Effector memory CD8-positive, alpha-beta T cell (primary cell): Measurements from ENCODE around the gene INTS14.
A peak's percentile ranks its signal among the peaks of the same experiment; 100 is the strongest.
"Not testable (repeated sequence)": the region's sequence is repeated elsewhere in the genome, so short reads cannot be mapped to it uniquely, and the experiment has no call there.

ENCODE experiments used
- ATAC-seq: fragments of 150-1000 bp; cut with Tn5 transposase; replicated peaks from 2 replicates; pipeline ENCODE4 v1.10.0; 2021; ENCODE audit warnings: mild to moderate bottlenecking, moderate library complexity
- DNase-seq, 3 experiments: peaks; one replicate each; pipeline ENCODE4 v3.0.0; 2021
- H3K27ac Mint-ChIP-seq, 2 donors: one replicate each; pipeline ENCODE4 v1.8.0; 2022; ENCODE audit warnings: mild to moderate bottlenecking in 2 of 2, mixed read lengths in 2 of 2, moderate library complexity in 2 of 2
- H3K27me3 Mint-ChIP-seq, 2 donors: one replicate each; pipeline ENCODE4 v1.8.0; 2022; ENCODE audit warnings: mixed read lengths in 2 of 2
- H3K36me3 Mint-ChIP-seq: one replicate; pipeline ENCODE4 v1.8.0; 2022; ENCODE audit warnings: mild to moderate bottlenecking, moderate library complexity, mixed read lengths; ENCODE audit not compliant: insufficient read depth
- H3K4me1 Mint-ChIP-seq, 2 donors: one replicate each; pipeline ENCODE4 v1.8.0; 2022; ENCODE audit warnings: low read depth in 2 of 2, mixed read lengths in 2 of 2
- H3K4me3 Mint-ChIP-seq, 2 donors: one replicate each; pipeline ENCODE4 v1.8.0; 2022; ENCODE audit warnings: mild to moderate bottlenecking in 2 of 2, mixed read lengths in 2 of 2, moderate library complexity in 2 of 2
- H3K9me3 Mint-ChIP-seq, 2 donors: one replicate each; pipeline ENCODE4 v1.8.0; 2022; ENCODE audit warnings: mixed read lengths in 2 of 2

The INTS14 gene

DNA sequence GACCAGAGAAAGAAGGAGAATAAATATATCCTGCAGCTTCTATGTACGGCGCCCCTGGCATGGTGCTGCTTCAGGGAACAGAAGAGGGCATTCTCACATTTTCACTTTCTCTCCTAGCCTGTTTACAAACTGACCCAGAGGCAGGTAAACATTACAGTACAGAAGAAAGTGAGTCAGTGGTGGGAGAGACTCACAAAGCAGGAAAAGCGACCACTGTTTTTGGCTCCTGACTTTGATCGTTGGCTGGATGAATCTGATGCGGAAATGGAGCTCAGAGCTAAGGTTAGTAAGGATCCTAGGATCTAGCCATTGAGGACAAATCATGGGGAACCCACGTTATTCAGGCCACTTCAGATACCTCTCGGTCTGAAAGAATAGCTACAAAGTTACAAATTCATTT is 54.3 kb downstream of the INTS14 start:
- peaks cover 41% of the 10 kb centered on the region for H3K36me3 Mint-ChIP-seq

DNA sequence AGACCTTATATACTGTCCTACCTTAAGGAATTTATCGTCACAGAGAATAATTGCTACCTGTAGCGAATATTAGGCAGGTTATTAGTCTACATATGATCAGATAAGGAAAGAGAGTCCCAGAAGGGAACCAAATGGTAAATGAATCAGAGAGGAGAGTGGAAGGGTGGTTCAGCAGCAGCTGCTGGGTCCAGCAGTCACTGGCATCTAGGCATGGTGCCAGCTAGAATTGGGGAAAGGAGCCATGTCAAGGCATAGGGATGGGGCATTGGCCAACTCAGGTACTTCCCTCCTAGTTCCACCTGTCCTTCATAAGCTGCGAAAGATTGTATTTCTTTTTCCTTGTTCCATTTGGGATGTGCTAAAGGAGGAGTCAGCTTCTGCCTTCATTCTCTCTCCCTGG is 57.2 kb downstream of the INTS14 start:
- Mint-ChIP-seq H3K36me3 (peaks cover 32% of the 10 kb centered on the region), H3K9me3 (no peaks in the 10 kb centered on the region), H3K27ac (peak overlapping the region in 1 of 2 donors; percentile 4), H3K4me1 (peaks cover 2 to 15% of the 10 kb centered on the region in 2 donors), H3K27me3 (no peaks in the 10 kb centered on the region), H3K4me3 (no peak overlapping the region)
- DNase-seq (no peak), ATAC-seq (no peak)

More for the DNA sequence above, 54.3 kb downstream of the INTS14 start:
- Mint-ChIP-seq H3K9me3 (no peaks in the 10 kb centered on the region), H3K4me1 (no peaks in the 10 kb centered on the region), H3K4me3 (no peak overlapping the region), H3K27ac (peak overlapping the region in 1 of 2 donors; percentile 80), H3K27me3 (no peaks in the 10 kb centered on the region)
- DNase-seq: no peak
- no peak for ATAC-seq

DNA sequence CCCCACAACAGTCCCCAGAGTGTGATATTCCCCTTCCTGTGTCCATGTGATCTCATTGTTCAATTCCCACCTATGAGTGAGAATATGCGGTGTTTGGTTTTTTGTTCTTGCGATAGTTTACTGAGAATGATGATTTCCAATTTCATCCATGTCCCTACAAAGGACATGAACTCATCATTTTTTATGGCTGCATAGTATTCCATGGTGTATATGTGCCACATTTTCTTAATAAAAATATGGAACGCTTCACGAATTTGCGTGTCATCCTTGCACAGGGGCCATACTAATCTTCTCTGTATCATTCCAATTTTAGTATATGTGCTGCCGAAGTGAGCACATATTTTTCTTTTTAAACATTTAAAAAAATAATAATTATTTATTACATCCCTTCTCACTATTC is 58.1 kb downstream of the INTS14 start:
- ATAC-seq, DNase-seq, H3K27me3 Mint-ChIP-seq, H3K4me3 Mint-ChIP-seq, H3K27ac Mint-ChIP-seq, H3K9me3 Mint-ChIP-seq: not testable (repeated sequence)
- H3K4me1 Mint-ChIP-seq: peaks cover 2 to 18% of the 10 kb centered on the region in 2 donors
- peaks cover 26% of the 10 kb centered on the region for H3K36me3 Mint-ChIP-seq

DNA sequence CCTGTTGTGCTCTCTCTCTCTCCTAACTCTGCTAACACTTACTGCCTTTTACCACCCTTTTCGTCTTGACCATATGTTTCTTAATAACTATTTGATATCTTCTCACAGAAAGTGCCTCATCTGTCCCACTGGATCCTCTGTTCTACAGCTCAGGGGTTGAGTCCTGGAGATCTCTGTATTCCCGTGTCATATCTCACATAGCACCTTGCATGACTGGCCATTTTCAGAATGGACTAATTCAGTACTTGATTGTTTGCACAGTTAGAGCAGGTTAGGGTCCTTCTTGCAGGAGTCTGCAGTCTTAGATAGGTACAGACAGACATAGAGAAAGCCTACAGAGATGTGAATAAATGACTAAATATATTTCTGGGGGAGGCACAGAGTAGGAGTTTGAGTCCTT is 59.7 kb downstream of the INTS14 start:
- DNase-seq: no peak
- peaks cover 16% of the 10 kb centered on the region for H3K36me3 Mint-ChIP-seq
- no peaks in the 10 kb centered on the region for H3K9me3 Mint-ChIP-seq
- no peak for ATAC-seq
- H3K27ac Mint-ChIP-seq: peak overlapping the region in 1 of 2 donors; percentile 75
- no peak overlapping the region for H3K4me3 Mint-ChIP-seq
- H3K4me1 Mint-ChIP-seq: peaks cover 2 to 21% of the 10 kb centered on the region in 2 donors
- no peaks in the 10 kb centered on the region for H3K27me3 Mint-ChIP-seq

DNA sequence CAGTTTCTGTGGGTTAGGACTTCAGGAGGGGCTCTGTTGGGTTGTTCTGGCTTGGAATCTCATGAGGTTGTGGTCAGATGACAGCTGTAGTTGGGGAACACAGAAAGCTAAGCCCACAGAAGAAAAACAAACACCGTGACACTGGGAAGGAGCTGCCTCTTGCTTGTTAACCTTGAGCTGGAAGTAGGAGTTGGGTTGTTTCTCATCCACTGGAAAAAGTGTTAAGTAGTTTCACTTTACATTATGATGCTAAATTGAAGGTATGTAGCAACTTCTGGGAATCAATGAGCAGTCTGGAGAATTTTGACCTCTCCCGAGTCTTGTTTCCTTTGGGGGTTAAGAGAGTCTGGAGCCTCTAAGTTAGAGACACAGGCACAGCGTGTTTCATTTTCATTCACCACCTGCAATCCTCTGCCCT is 60.2 kb downstream of the INTS14 start:
- ATAC-seq (no peak), DNase-seq (no peak)
- Mint-ChIP-seq H3K9me3 (no peaks in the 10 kb centered on the region), H3K4me1 (peaks cover 2 to 24% of the 10 kb centered on the region in 2 donors), H3K27ac (peak overlapping the region in 1 of 2 donors; percentile 75), H3K4me3 (no peak overlapping the region), H3K36me3 (peaks cover 14% of the 10 kb centered on the region), H3K27me3 (no peaks in the 10 kb centered on the region)

DNA sequence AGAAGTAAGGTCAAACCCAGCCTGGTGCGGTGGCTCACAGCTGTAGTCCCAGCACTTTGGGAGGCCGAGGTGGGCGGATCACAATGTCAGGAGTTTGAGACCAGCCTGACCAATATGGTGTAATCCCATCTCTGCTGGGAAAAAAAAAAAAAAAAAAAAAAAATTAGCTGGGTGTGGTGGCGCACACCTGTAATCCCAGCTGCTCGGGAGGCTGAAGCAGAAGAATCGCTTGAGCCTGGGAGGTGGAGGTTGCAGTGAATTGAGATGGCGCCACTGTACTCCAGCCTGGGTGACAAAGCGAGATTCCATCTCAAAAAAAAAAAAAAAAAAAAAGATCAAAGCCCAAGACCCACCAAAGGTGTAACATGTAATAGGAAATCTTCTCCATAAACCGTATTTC is 61.6 kb downstream of the INTS14 start:
- not testable (repeated sequence) for H3K4me3 Mint-ChIP-seq, H3K36me3 Mint-ChIP-seq, ATAC-seq, DNase-seq, H3K9me3 Mint-ChIP-seq, H3K27me3 Mint-ChIP-seq
- H3K4me1 Mint-ChIP-seq: peaks cover 2 to 24% of the 10 kb centered on the region in 2 donors
- peak overlapping the region in 1 of 2 donors; percentile 44 for H3K27ac Mint-ChIP-seq

DNA sequence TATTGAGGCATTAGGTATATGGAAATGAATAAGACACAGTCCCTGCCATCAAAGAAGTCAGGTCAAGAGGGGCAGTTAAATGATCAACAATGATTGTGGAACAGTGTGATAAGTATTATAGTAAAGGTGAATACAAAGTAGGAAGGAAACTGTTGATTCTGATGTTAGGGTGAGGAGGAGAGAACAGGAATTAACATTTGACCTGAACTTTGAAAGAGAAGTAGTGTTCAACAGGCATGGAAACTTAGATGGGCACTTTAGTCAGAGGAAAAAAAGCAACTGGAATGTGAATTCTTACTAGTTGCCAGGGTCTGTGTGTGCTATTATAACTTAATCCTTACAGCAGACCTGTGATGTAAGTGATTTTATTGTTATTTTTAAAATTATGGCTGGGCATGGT is 63.1 kb downstream of the INTS14 start:
- no peaks in the 10 kb centered on the region for H3K9me3 Mint-ChIP-seq
- H3K4me1 Mint-ChIP-seq: peaks cover 2 to 27% of the 10 kb centered on the region in 2 donors
- DNase-seq (no peak), ATAC-seq (no peak)
- no peaks in the 10 kb centered on the region for H3K27me3 Mint-ChIP-seq
- no peaks in the 10 kb centered on the region for H3K36me3 Mint-ChIP-seq
- no peak overlapping the region for H3K4me3 Mint-ChIP-seq
- no peak overlapping the region for H3K27ac Mint-ChIP-seq

DNA sequence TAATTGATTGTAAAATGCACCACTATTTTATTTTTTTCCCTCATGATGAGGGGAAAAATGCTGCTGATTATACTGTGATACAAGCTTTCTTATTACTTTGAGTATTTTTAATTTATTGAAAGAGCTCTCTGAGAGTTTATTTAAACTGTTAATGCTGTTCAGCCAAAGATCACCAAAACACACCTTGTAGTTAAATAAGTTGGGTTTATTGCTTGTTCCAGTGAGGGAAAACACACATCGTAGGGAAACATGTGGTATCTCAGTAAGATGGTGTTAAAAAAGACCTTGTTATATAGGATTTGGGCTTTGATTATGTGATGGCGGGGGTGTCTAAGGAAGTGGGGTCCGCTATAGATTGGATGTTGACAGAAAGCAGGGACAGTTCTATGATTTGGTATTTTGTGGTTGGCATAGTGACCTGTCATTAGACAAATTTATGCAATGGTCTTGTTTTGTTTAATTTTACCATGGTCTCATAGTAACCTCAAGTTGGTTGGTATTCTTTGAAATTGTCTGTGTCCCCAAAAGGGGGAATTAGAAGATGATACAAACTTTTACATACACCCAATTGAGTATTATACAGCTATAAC is 69.6 kb downstream of the INTS14 start:
- Mint-ChIP-seq H3K27me3 (no peaks in the 10 kb centered on the region), H3K36me3 (no peaks in the 10 kb centered on the region), H3K9me3 (no peaks in the 10 kb centered on the region), H3K4me3 (no peak overlapping the region), H3K27ac (no peak overlapping the region), H3K4me1 (peaks cover 5 to 20% of the 10 kb centered on the region in 2 donors)
- no peak for DNase-seq
- no peak for ATAC-seq

DNA sequence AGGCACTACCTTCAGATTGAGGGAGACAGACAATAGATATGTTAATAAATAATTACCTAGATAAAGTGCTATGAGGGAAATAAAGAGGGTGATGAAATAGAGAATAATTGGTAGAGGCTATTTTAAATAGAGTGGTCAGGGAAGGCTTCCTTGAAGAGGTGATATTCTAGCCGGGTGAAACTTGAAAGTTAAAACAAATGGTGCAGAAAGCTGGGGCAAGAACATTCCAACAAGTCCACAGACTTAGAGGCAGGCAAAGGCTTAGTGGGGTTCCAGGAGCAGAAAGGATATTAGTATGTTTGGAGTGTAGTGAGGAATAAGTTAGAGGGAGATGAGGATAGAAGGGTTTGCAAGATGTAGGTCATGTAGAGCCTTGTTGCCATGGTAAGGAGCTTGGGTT is 70.6 kb downstream of the INTS14 start:
- no peak for ATAC-seq

DNA sequence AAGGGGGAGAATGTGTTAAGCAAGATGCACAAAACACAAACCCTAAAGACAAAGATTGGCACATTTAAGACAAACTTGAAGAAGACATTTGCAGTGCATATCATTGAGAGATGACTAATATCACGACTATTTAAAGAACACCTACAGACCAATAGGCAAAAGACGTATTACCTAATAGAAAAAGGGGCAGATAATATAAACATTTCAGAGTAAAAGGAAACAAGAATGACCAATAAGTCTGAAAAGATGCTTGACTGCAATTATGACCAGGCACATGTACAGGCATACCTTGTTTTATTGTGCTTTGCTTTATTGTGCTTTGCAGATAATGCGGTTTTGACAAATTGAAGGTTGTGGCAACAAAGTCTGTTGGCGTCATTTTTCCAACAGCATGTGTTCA is 75.7 kb downstream of the INTS14 start:
- no peaks in the 10 kb centered on the region for H3K36me3 Mint-ChIP-seq
- DNase-seq (no peak), ATAC-seq (no peak)
- H3K4me3 Mint-ChIP-seq: no peak overlapping the region
- no peaks in the 10 kb centered on the region for H3K27me3 Mint-ChIP-seq
- H3K9me3 Mint-ChIP-seq: no peaks in the 10 kb centered on the region
- peaks cover 12 to 32% of the 10 kb centered on the region in 2 donors for H3K4me1 Mint-ChIP-seq
- H3K27ac Mint-ChIP-seq: no peak overlapping the region

More for the DNA sequence above, 70.6 kb downstream of the INTS14 start:
- no peaks in the 10 kb centered on the region for H3K9me3 Mint-ChIP-seq
- no peak overlapping the region for H3K27ac Mint-ChIP-seq
- H3K36me3 Mint-ChIP-seq: no peaks in the 10 kb centered on the region
- H3K4me1 Mint-ChIP-seq: peaks cover 5 to 21% of the 10 kb centered on the region in 2 donors
- H3K27me3 Mint-ChIP-seq: no peaks in the 10 kb centered on the region
- DNase-seq: no peak
- H3K4me3 Mint-ChIP-seq: no peak overlapping the region

DNA sequence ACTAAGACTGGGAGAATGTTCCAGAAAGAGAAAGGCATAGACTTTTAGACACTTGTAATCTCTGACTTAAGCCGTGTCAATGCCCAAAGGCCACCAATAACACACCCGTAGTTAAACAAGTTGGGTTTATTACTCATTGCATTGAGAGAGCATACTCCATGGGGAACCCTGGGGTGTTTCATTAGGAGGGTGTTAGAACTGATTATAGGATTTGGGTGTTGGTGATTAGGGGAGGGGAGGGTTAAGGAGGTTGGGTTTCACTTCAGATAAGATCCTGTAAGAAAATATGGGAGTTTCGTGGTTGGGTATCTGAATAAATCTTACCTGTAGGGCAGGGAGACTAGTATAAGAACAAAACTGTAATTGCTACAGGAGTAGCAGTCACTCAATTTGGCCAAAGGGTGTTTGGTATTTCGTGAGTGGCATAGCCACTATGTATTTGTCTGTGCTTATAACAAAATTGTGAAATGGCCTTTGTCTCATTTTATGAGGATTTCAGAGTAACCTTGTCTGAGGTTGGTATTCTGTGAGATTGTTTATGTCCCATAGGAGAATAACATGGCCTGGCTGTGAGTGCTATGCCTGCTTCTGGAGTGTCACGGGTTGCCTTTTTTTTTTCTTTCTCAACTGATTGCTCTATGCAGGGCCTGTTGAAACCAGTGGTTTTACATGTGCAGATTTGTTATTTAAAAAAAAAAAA is 77.7 kb downstream of the INTS14 start:
- H3K27me3 Mint-ChIP-seq: no peaks in the 10 kb centered on the region

DNA sequence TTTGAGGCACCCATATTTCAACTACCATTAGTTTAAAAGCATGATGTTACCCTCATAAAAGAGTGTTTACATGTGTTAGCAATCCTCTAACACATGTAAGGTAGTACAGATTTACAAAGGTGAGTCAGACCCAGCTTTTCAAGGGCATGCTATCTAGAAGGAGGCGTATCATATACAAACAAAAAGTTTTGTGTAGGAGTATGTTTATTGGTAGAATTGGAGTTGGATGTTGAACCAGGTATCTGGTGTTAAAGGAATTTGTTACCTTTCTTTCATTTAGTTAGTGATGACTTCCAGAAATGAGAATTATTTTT is 78.2 kb downstream of the INTS14 start:
- Mint-ChIP-seq H3K4me1 (peaks cover 17 to 33% of the 10 kb centered on the region in 2 donors), H3K27ac (no peak overlapping the region), H3K9me3 (no peaks in the 10 kb centered on the region), H3K27me3 (no peaks in the 10 kb centered on the region), H3K36me3 (peaks cover 8% of the 10 kb centered on the region), H3K4me3 (peak overlapping the region in 1 of 2 donors; percentile 78)
- DNase-seq: no peak
- no peak for ATAC-seq

More for the DNA sequence above, 77.7 kb downstream of the INTS14 start:
- Mint-ChIP-seq H3K36me3 (peaks cover 8% of the 10 kb centered on the region), H3K27ac (no peak overlapping the region), H3K9me3 (no peaks in the 10 kb centered on the region), H3K4me3 (no peak overlapping the region), H3K4me1 (peaks cover 17 to 36% of the 10 kb centered on the region in 2 donors)
- ATAC-seq (no peak), DNase-seq (no peak)

DNA sequence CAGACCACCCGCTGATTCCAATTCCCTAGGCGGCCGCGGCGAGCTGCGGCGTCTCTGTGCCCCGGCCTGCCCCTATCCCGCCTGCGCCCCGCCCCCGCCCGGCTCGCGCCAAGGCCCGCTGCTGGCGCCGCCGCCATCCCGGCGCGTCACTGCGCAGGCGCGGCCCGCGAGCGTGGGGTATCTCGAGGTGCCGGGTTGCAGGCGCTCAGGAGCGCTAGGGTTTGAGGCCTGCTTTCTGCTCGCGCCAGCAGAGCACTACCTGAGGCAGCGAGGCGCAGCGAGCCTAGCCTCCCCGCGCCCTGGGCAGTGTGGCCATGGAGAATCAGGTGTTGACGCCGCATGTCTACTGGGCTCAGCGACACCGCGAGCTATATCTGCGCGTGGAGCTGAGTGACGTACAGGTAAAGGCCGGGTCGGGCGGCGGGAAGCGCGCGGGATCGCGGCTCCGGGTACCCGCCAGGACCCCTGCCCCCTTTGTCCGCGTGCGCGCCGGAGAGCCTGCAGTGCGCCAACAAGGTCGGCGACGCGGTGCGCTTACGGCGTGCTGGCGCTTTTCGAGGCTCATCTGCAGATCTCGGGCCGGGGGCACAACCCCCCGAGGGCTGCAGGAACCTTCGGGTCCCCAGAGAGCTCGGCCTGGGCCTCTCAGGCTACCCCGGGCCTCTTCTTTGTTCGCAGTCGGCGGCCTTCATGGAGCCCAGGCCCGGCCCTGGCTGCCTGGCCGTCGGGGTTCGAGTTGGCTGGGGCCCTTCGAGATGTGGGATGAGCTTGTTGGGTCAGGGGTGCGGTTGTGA is 80.4 kb downstream of the INTS14 start, which contains the start of gene HACD3:
HACD3 (plus strand) TSS at position 146 of the 794 bp plus-strand sequence; CDS start at position 315, 169 bp downstream.
- peaks cover 17 to 28% of the 10 kb centered on the region in 2 donors for H3K4me1 Mint-ChIP-seq
- DNase-seq: peak; percentile 85 to 87 (median 86)

More for the DNA sequence above, 80.4 kb downstream of the INTS14 start, which contains the start of gene HACD3:
- Mint-ChIP-seq H3K9me3 (no peaks in the 10 kb centered on the region), H3K36me3 (peaks cover 8% of the 10 kb centered on the region), H3K27ac (peak within 1 kb of the TSS; percentile 87 to 96), H3K27me3 (no peaks in the 10 kb centered on the region), H3K4me3 (peak within 1 kb of the TSS; percentile 78 to 85)
- peak; percentile 94 for ATAC-seq
